GM12865 (cell line): ENCODE data around the gene CAPZA2.

ENCODE experiments used
- DNase-seq: peaks from one replicate; pipeline ENCODE4 v3.0.0; 2010; ENCODE audit warnings: low read depth
- H3K4me3 ChIP-seq: 2 replicates; pipeline ENCODE4 v1.5.1; 2011; ENCODE audit warnings: mild to moderate bottlenecking, low read depth, low read length, control low read depth
- TF ChIP-seq, protein P1 (sequence below): IDR thresholded peaks from 2 replicates; pipeline ENCODE4 v1.5.1; 2011; ENCODE audit warnings: low read length, control low read depth, low read depth, inconsistent platforms; ENCODE audit not compliant: insufficient read depth; ENCODE audit errors: missing control alignments

CAPZA2 gene

DNA sequence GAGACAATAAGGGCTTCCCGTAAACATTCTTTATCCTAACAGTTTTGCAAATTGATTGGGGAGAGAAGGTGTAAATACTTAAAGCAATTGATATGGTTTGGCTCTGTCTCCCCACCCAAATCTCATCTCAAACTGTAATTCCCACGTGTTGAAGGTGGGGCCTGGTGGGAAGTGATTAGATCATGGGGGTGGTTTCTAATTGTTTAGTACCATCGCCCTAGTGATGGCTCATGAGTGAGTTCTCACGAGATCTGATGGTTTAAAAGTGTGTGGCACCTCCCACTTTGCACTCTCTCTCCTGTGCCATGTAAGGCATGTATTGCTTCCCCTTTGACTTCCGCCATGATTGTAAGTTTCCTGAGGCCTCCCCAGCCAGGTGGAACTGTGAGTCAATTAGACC lies 22.1 kb upstream of the CAPZA2 start:
- no peak overlapping the region for H3K4me3 ChIP-seq
- no peak for DNase-seq
- TF ChIP-seq, protein P1, sequence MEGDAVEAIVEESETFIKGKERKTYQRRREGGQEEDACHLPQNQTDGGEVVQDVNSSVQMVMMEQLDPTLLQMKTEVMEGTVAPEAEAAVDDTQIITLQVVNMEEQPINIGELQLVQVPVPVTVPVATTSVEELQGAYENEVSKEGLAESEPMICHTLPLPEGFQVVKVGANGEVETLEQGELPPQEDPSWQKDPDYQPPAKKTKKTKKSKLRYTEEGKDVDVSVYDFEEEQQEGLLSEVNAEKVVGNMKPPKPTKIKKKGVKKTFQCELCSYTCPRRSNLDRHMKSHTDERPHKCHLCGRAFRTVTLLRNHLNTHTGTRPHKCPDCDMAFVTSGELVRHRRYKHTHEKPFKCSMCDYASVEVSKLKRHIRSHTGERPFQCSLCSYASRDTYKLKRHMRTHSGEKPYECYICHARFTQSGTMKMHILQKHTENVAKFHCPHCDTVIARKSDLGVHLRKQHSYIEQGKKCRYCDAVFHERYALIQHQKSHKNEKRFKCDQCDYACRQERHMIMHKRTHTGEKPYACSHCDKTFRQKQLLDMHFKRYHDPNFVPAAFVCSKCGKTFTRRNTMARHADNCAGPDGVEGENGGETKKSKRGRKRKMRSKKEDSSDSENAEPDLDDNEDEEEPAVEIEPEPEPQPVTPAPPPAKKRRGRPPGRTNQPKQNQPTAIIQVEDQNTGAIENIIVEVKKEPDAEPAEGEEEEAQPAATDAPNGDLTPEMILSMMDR: no peak

DNA sequence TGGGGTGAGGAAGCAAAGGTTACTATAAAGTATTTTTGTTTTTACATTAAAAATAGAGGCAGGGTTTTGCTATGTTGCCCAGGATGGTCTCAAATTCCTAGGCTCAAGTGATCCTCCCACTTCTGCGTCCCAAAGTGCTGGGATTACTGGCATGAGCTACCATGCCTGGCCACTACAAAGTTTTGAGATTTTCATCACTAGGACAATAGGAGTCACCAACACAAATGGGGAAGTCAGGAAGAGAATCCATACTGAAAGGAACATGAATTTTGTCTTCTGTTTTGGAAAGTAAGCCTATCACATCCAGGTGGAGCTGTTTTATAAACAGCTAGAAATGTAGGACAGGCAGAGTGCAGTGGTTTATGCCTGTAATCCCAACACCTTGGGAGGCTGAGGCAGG lies 20.0 kb upstream of the CAPZA2 start:
- TF ChIP-seq, protein P1: no peak
- DNase-seq: no peak
- no peak overlapping the region for H3K4me3 ChIP-seq

DNA sequence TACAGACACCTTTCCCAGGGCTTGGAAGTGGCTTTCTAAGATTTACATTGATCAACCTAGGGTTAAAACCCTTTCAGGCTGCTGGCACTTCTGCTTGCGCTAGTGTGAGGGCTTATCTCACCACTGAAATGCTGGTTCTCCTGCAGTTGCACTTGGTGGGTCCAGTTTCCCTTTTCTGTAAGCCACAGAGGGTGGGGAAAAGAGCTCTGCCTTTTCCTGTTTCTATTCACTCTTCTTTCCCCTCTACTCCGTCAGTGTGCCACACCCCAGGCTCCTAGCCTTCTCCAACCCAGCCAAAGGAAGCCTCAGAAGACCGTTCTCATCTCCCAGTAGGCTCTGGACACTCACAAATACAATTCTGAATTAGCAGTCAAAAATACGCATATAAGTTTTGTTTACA lies 19.0 kb upstream of the CAPZA2 start:
- TF ChIP-seq, protein P1: no peak
- H3K4me3 ChIP-seq: no peak overlapping the region
- DNase-seq: no peak

DNA sequence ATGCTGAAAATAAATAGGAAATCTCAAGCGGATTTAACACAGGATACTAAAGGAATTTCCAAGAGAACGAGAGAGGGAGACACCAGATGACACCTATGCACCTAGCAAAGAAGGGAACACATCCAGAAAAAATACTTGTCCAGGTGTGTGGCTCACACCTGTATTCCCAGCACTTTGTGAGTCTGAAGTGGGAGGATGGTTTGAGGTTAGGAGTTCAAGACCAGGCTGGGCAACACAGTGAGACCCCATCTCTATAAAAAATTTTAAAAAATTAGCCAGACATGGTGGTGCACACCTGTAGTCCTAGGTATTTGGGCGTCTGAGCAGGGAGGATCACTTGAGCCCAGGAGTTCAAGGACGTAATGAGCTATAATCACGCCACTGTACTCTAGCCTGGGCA lies 11.2 kb upstream of the CAPZA2 start:
- DNase-seq: no peak
- H3K4me3 ChIP-seq: no peak overlapping the region
- TF ChIP-seq, protein P1: no peak

DNA sequence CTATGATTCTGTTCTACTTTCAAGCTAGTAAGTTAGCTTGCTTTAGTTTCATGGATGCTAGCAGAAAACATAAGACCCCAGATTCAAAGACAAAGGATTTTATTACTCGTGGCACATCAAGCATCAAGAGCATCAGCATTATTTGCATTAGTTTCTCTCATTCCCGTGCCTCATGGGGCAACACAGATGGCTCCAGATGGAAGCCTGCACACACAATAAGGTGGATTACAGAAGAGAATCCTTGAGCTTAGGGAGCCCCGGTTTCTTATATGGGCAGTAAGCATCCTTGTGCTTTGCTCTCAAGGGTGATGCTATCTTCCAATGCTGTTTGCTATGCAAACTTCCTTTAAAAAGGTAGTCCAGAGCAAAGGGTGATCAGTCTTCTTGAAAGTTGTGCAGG lies 10.7 kb upstream of the CAPZA2 start:
- DNase-seq: no peak
- TF ChIP-seq, protein P1: no peak
- H3K4me3 ChIP-seq: no peak overlapping the region

DNA sequence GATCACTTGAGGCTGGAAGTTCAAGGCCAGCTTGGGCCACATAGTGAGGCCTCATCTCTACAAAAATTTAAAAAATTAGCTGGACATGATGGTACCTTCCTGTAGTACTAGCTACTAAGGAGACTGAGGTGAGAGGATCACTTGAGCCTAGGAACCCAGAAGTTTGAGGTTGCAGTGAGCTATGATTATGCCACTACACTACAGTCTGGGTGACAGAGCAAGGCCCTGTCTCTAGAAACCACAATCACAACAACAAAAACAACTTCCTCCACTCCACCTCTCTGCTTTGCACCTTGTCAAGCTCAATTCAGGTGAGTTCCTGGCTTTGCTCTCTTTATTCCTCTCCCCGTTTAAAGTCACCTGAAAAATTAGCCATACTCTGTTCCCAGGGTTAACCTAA lies 8.3 kb upstream of the CAPZA2 start:
- no peak for DNase-seq
- H3K4me3 ChIP-seq: no peak overlapping the region
- TF ChIP-seq, protein P1: no peak

DNA sequence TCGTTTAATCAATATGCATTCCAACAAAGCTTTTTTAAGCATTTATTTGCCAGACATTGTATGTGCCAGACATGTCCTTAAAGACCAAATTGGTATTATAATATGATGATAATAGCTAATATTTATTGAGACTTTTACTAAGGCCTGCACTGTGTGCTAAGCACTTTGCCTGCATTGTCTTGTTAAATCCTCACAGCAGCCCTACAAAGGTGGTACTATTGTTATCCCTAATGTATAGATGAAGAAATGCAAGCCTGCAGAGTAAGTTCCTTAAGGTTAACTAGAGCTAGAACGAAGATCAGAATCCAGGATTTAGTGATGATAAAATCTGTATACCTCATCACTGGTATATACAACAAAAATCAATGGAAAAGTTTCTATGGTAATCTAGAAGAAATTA lies 5.3 kb upstream of the CAPZA2 start:
- TF ChIP-seq, protein P1: no peak
- no peak for DNase-seq

More for the DNA sequence above, 5.3 kb upstream of the CAPZA2 start:
- H3K4me3 ChIP-seq: no peak overlapping the region
